Caco-2 (cell line): ENCODE data around the gene ATG7. TPM values are rescaled to one million over a fixed set of nuclear protein-coding genes. Genes with fewer than 3 reads are reported as not detected.

Source experiments
- BruUV-seq: library from RNA; stranded (reverse); fragments of 400-500 nt; replicated peaks from 2 replicates; lab custom pipeline; 2021; lab: Mats Ljungman, UMichigan
- CTCF ChIA-PET: fragments of 300-600 bp; sonication (Branson Sonifier 250); formaldehyde crosslinking; loops from one replicate; lab custom pipeline; 2022; ENCODE audit warnings: antibody characterized with exemption; lab: Charles Lee
- POLR2A ChIA-PET: fragments of 300-600 bp; sonication (Branson Sonifier 250); formaldehyde crosslinking; loops from one replicate; lab custom pipeline; 2022; ENCODE audit warnings: antibody characterized with exemption; lab: Charles Lee
- DNase-seq, 2 experiments: peaks; one replicate each; pipeline versions ENCODE4 v3.0.0 to v3.0.0-alpha.2; 2020 to 2022
- H3K27me3 ChIP-seq: replicated peaks from 2 replicates; pipeline ENCODE4 v1.6.0; 2011; ENCODE audit warnings: low read length; ENCODE audit not compliant: control insufficient read depth, insufficient read depth
- H3K36me3 ChIP-seq: 2 replicates; pipeline ENCODE4 v1.5.1; 2011; ENCODE audit warnings: low read length; ENCODE audit not compliant: control insufficient read depth, insufficient read depth
- H3K4me1 ChIP-seq: fragments of 250-450 bp; sonication (Bioruptor Pico); 2 replicates; pipeline ENCODE4 v1.5.1; 2020; ENCODE audit warnings: mild to moderate bottlenecking
- H3K4me3 ChIP-seq: 2 replicates; pipeline ENCODE4 v1.5.1; 2011; ENCODE audit warnings: low read depth, mild to moderate bottlenecking, control low read depth, low read length
- H3K9me3 ChIP-seq: fragments of 250-450 bp; sonication (Bioruptor Pico); 2 replicates; pipeline ENCODE4 v1.5.1; 2020; ENCODE audit warnings: mild to moderate bottlenecking, moderate library complexity
- H3K27ac Mint-ChIP-seq: one replicate; pipeline ENCODE4 v1.8.0; 2022; ENCODE audit warnings: mixed read lengths; ENCODE audit not compliant: unreplicated experiment
- H3K27me3 Mint-ChIP-seq: one replicate; pipeline ENCODE4 v1.8.0; 2022; ENCODE audit warnings: mixed read lengths; ENCODE audit not compliant: insufficient read depth, unreplicated experiment
- H3K36me3 Mint-ChIP-seq: one replicate; pipeline ENCODE4 v1.8.0; 2022; ENCODE audit warnings: mild to moderate bottlenecking, mixed read lengths; ENCODE audit not compliant: insufficient read depth, unreplicated experiment
- H3K4me1 Mint-ChIP-seq: one replicate; pipeline ENCODE4 v1.8.0; 2022; ENCODE audit warnings: low read depth, mixed read lengths; ENCODE audit not compliant: unreplicated experiment
- H3K4me3 Mint-ChIP-seq: one replicate; pipeline ENCODE4 v1.8.0; 2022; ENCODE audit warnings: mild to moderate bottlenecking, moderate library complexity, mixed read lengths; ENCODE audit not compliant: unreplicated experiment
- H3K9me3 Mint-ChIP-seq: one replicate; pipeline ENCODE4 v1.8.0; 2022; ENCODE audit warnings: mixed read lengths; ENCODE audit not compliant: unreplicated experiment
- CTCF ChIP-seq, 2 experiments: fragments of 200-600 bp in 1 of 2; IDR thresholded peaks; 1 replicate in 1 of 2; 2 replicates in 1 of 2; pipeline versions ENCODE4 v1.5.1 to v1.8.0; 2011 to 2022; ENCODE audit warnings: antibody characterized with exemption in 1 of 2, control low read depth in 1 of 2, inconsistent platforms in 1 of 2, low read depth in 1 of 2, low read length in 1 of 2, mild to moderate bottlenecking in 1 of 2, moderate library complexity in 1 of 2; ENCODE audit not compliant: insufficient read depth in 1 of 2, severe bottlenecking in 1 of 2, unreplicated experiment in 1 of 2
- intact Hi-C: fragments of 100-400 bp; cut with micrococcal nuclease; formaldehyde crosslinking; loops from one replicate; pipeline ENCODE4 v1.10.0; 2022; ENCODE audit not compliant: unreplicated experiment
- total RNA-seq: library from RNA; stranded (reverse); gene quantifications from 2 replicates; pipeline ENCODE4 v1.2.3, GENCODE V29; 2022

ATG7 gene
- total RNA-seq, 1 experiment from 2014 or later, result 24.4 TPM

GRCh38 chr3:11430624-11431023, 158.4 kb downstream of the ATG7 start:
- Histone ChIP-seq H3K27me3 (no peaks in the 10 kb centered on the region), H3K36me3 (no peaks in the 10 kb centered on the region), H3K4me3 (no peak overlapping the region), H3K9me3 (no peaks in the 10 kb centered on the region), H3K4me1 (no peaks in the 10 kb centered on the region)
- Mint-ChIP-seq H3K27ac (no peak overlapping the region), H3K9me3 (no peaks in the 10 kb centered on the region), H3K27me3 (no peaks in the 10 kb centered on the region), H3K4me3 (no peak overlapping the region), H3K4me1 (no peaks in the 10 kb centered on the region), H3K36me3 (no peaks in the 10 kb centered on the region)
- ChIA-PET POLR2A (no interaction called here), CTCF (no interaction called here)
- TF ChIP-seq CTCF (IDR thresholded peaks at IDR 0.05; ENCODE audit: insufficient read depth in 1 of 2, low read depth in 1 of 2, low read length in 1 of 2, severe bottlenecking in 1 of 2, unreplicated experiment in 1 of 2), result no peak
- BruUV-seq, result no TSS peak
- DNase-seq, result no peak
- intact Hi-C loops, result no loop called here

GRCh38 chr3:11431319-11431718, 159.1 kb downstream of the ATG7 start:
- intact Hi-C loops, result no loop called here
- Histone ChIP-seq H3K9me3 (no peaks in the 10 kb centered on the region), H3K36me3 (no peaks in the 10 kb centered on the region), H3K27me3 (no peaks in the 10 kb centered on the region), H3K4me1 (no peaks in the 10 kb centered on the region), H3K4me3 (no peak overlapping the region)
- no peak overlapping the region for H3K27ac Mint-ChIP-seq
- no peak for TF ChIP-seq CTCF (IDR thresholded peaks at IDR 0.05; ENCODE audit: insufficient read depth in 1 of 2, low read depth in 1 of 2, low read length in 1 of 2, severe bottlenecking in 1 of 2, unreplicated experiment in 1 of 2)
- DNase-seq, result no peak
- no peak overlapping the region for H3K4me3 Mint-ChIP-seq
- no peaks in the 10 kb centered on the region for H3K27me3 Mint-ChIP-seq
- ChIA-PET POLR2A (no interaction called here), CTCF (no interaction called here)
- H3K9me3 Mint-ChIP-seq, result no peaks in the 10 kb centered on the region
- BruUV-seq, result no TSS peak
- no peaks in the 10 kb centered on the region for H3K36me3 Mint-ChIP-seq
- no peaks in the 10 kb centered on the region for H3K4me1 Mint-ChIP-seq

- Histone ChIP-seq H3K9me3 (no peaks in the 10 kb centered on the region), H3K4me1 (no peaks in the 10 kb centered on the region), H3K27me3 (no peaks in the 10 kb centered on the region), H3K4me3 (no peak overlapping the region), H3K36me3 (no peaks in the 10 kb centered on the region)
- no peaks in the 10 kb centered on the region for H3K9me3 Mint-ChIP-seq
- no peak for TF ChIP-seq CTCF (IDR thresholded peaks at IDR 0.05; ENCODE audit: insufficient read depth in 1 of 2, low read depth in 1 of 2, low read length in 1 of 2, severe bottlenecking in 1 of 2, unreplicated experiment in 1 of 2)
- DNase-seq, result no peak
- no peak overlapping the region for H3K27ac Mint-ChIP-seq
- no peaks in the 10 kb centered on the region for H3K27me3 Mint-ChIP-seq
- intact Hi-C loops, result no loop called here
- BruUV-seq, result no TSS peak
- POLR2A ChIA-PET, result no interaction called here
- no peaks in the 10 kb centered on the region for H3K4me1 Mint-ChIP-seq
- CTCF ChIA-PET, result no interaction called here
- no peaks in the 10 kb centered on the region for H3K36me3 Mint-ChIP-seq
- H3K4me3 Mint-ChIP-seq, result no peak overlapping the region
Observed at GRCh38 chr3:11434017-11434526, 161.9 kb downstream of the ATG7 start.
